WTC11 (cell line): ENCODE data around the gene ISLR. TPM values are rescaled to one million over a fixed set of nuclear protein-coding genes. Genes with fewer than 3 reads are reported as not detected.

Source experiments
- ERG ChIP-seq: fragments of 250-450 bp; sonication (Bioruptor Pico); IDR thresholded peaks from 2 replicates; pipeline ENCODE4 v1.8.0; 2021; ENCODE audit warnings: mild to moderate bottlenecking
- HMGA2 ChIP-seq: fragments of 250-450 bp; sonication (Bioruptor Pico); IDR thresholded peaks from 2 replicates; pipeline ENCODE4 v1.4.0; 2021; ENCODE audit warnings: mild to moderate bottlenecking, moderate library complexity
- IRF1 ChIP-seq: sonication (generic); formaldehyde crosslinking; IDR thresholded peaks from 2 replicates; pipeline ENCODE4 v1.8.0; 2023; ENCODE audit warnings: missing genetic modification reagents
- NFYB ChIP-seq: sonication (generic); formaldehyde crosslinking; conservative IDR thresholded peaks from 2 replicates; pipeline ENCODE4 v1.8.0; 2022; ENCODE audit warnings: low read depth, missing genetic modification reagents
- NR2C2 ChIP-seq: sonication (generic); formaldehyde crosslinking; IDR thresholded peaks from 2 replicates; pipeline ENCODE4 v1.8.0; 2022; ENCODE audit warnings: mild to moderate bottlenecking, missing genetic modification reagents
- PRDM15 ChIP-seq: sonication (generic); formaldehyde crosslinking; IDR thresholded peaks from 2 replicates; pipeline ENCODE4 v1.8.0; 2022; ENCODE audit warnings: missing genetic modification reagents
- TP53 ChIP-seq: sonication (generic); formaldehyde crosslinking; IDR thresholded peaks from 2 replicates; pipeline ENCODE4 v1.8.1; 2023; ENCODE audit warnings: mild to moderate bottlenecking, missing genetic modification reagents
- ZNF423 ChIP-seq: fragments of 250-450 bp; sonication (Bioruptor Pico); IDR thresholded peaks from 2 replicates; pipeline ENCODE4 v2.1.2; 2022; ENCODE audit warnings: mild to moderate bottlenecking, moderate library complexity
- total RNA-seq: library from RNA; stranded (reverse); gene quantifications from 3 replicates; pipeline ENCODE4 v1.2.3, GENCODE V29; 2021
- TF ChIP-seq, protein P1 (sequence below): sonication (generic); formaldehyde crosslinking; IDR thresholded peaks from 2 replicates; pipeline ENCODE4 v1.8.1; 2023; ENCODE audit warnings: mild to moderate bottlenecking, missing genetic modification reagents
- TF ChIP-seq, protein P2 (sequence below): sonication (generic); formaldehyde crosslinking; IDR thresholded peaks from 2 replicates; pipeline ENCODE4 v1.8.1; 2022; ENCODE audit warnings: mild to moderate bottlenecking, missing genetic modification reagents, moderate library complexity, borderline replicate concordance
- TF ChIP-seq, protein P3 (sequence below): fragments of 250-450 bp; sonication (Bioruptor Pico); IDR thresholded peaks from 2 replicates; pipeline ENCODE4 v1.9.0; 2021; ENCODE audit warnings: mild to moderate bottlenecking, borderline replicate concordance
- TF ChIP-seq, protein P4 (sequence below): sonication (generic); formaldehyde crosslinking; IDR thresholded peaks from 2 replicates; pipeline ENCODE4 v1.8.0; 2023; ENCODE audit warnings: mild to moderate bottlenecking, missing genetic modification reagents

ISLR gene
- total RNA-seq, 1 experiment from 2014 or later = 0.63 TPM

GRCh38 chr15:74132681-74133651 is 40.5 kb upstream of the ISLR start (continued):
- TF ChIP-seq, protein P1, sequence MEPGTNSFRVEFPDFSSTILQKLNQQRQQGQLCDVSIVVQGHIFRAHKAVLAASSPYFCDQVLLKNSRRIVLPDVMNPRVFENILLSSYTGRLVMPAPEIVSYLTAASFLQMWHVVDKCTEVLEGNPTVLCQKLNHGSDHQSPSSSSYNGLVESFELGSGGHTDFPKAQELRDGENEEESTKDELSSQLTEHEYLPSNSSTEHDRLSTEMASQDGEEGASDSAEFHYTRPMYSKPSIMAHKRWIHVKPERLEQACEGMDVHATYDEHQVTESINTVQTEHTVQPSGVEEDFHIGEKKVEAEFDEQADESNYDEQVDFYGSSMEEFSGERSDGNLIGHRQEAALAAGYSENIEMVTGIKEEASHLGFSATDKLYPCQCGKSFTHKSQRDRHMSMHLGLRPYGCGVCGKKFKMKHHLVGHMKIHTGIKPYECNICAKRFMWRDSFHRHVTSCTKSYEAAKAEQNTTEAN = no peak; the same call in 1 of the 2 replicates
- TF ChIP-seq, protein P2, sequence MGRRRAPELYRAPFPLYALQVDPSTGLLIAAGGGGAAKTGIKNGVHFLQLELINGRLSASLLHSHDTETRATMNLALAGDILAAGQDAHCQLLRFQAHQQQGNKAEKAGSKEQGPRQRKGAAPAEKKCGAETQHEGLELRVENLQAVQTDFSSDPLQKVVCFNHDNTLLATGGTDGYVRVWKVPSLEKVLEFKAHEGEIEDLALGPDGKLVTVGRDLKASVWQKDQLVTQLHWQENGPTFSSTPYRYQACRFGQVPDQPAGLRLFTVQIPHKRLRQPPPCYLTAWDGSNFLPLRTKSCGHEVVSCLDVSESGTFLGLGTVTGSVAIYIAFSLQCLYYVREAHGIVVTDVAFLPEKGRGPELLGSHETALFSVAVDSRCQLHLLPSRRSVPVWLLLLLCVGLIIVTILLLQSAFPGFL = no peak
- TF ChIP-seq TP53 (CRISPR knock-in tag) (peak; percentile 70; the same call in 1 of the 2 replicates), NFYB (CRISPR knock-in tag) (no peak), NR2C2 (CRISPR knock-in tag) (no peak), ZNF423 (CRISPR knock-in tag) (no peak), ERG (CRISPR knock-in tag) (no peak), PRDM15 (no peak), IRF1 (CRISPR knock-in tag) (no peak), HMGA2 (no peak)
- TF ChIP-seq, protein P3, sequence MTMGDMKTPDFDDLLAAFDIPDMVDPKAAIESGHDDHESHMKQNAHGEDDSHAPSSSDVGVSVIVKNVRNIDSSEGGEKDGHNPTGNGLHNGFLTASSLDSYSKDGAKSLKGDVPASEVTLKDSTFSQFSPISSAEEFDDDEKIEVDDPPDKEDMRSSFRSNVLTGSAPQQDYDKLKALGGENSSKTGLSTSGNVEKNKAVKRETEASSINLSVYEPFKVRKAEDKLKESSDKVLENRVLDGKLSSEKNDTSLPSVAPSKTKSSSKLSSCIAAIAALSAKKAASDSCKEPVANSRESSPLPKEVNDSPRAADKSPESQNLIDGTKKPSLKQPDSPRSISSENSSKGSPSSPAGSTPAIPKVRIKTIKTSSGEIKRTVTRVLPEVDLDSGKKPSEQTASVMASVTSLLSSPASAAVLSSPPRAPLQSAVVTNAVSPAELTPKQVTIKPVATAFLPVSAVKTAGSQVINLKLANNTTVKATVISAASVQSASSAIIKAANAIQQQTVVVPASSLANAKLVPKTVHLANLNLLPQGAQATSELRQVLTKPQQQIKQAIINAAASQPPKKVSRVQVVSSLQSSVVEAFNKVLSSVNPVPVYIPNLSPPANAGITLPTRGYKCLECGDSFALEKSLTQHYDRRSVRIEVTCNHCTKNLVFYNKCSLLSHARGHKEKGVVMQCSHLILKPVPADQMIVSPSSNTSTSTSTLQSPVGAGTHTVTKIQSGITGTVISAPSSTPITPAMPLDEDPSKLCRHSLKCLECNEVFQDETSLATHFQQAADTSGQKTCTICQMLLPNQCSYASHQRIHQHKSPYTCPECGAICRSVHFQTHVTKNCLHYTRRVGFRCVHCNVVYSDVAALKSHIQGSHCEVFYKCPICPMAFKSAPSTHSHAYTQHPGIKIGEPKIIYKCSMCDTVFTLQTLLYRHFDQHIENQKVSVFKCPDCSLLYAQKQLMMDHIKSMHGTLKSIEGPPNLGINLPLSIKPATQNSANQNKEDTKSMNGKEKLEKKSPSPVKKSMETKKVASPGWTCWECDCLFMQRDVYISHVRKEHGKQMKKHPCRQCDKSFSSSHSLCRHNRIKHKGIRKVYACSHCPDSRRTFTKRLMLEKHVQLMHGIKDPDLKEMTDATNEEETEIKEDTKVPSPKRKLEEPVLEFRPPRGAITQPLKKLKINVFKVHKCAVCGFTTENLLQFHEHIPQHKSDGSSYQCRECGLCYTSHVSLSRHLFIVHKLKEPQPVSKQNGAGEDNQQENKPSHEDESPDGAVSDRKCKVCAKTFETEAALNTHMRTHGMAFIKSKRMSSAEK (CRISPR knock-in tag) = no peak
- TF ChIP-seq, protein P4, sequence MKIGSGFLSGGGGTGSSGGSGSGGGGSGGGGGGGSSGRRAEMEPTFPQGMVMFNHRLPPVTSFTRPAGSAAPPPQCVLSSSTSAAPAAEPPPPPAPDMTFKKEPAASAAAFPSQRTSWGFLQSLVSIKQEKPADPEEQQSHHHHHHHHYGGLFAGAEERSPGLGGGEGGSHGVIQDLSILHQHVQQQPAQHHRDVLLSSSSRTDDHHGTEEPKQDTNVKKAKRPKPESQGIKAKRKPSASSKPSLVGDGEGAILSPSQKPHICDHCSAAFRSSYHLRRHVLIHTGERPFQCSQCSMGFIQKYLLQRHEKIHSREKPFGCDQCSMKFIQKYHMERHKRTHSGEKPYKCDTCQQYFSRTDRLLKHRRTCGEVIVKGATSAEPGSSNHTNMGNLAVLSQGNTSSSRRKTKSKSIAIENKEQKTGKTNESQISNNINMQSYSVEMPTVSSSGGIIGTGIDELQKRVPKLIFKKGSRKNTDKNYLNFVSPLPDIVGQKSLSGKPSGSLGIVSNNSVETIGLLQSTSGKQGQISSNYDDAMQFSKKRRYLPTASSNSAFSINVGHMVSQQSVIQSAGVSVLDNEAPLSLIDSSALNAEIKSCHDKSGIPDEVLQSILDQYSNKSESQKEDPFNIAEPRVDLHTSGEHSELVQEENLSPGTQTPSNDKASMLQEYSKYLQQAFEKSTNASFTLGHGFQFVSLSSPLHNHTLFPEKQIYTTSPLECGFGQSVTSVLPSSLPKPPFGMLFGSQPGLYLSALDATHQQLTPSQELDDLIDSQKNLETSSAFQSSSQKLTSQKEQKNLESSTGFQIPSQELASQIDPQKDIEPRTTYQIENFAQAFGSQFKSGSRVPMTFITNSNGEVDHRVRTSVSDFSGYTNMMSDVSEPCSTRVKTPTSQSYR = peak; percentile 83
